D721Med (cell line): ENCODE measurements around the gene OVCA2.

Source experiments
- DNase-seq: peaks from one replicate; pipeline ENCODE4 v3.0.0; 2011; ENCODE audit warnings: low spot score; ENCODE audit not compliant: insufficient read length
- FAIRE-seq: peaks from 2 replicates; lab custom pipeline; 2011; peaks lifted over from hg19 to GRCh38; lab: Jason Lieb, UNC
- TF ChIP-seq, protein P1 (sequence below): IDR thresholded peaks from 2 replicates; pipeline ENCODE4 v1.5.1; 2012; ENCODE audit warnings: mild to moderate bottlenecking, control low read depth; ENCODE audit not compliant: insufficient read depth; ENCODE audit errors: missing control alignments

Gene OVCA2

DNA sequence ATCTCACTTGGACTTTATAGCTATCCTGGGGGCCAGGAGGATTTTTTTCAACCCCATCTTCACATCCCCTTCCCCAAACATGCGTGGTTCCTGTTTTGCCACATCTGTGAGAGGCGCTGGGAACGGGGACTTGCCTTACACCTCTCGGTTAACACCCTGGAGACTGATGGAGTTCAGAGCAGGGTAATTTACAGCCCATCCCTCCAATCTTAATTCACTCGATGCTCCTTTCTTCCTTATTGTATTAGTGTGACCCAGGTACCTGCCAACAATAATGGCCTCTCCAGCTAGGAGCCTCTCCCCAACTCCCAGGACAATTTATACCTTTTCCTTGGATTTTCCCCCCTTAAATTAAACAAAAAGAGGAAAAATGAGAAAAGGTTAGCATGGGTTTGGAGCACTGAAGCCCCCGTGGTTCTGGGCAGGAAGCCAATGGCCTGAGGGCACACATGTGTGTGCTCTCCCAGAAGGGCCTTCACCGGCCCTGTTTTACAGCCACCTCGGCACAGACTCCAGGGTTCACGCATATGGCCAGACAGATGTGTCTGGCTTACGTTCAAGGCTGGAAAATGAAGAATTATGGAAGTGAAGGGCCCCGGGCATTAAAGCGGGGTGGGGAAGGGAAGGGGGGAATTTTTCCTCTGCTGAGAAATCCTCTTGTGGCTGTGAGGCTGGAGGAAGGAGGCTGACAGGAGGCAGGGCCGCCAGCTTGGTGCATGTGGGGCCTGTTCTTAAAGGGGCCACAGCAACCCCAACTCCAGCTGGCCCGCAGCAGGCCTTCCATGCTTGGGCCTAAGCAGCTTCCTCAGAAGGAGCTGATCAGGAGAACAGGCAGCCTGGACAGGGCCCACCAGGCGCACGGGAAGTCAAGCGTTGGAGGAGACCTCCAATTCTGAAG, 34.5 kb downstream of the OVCA2 start:
- TF ChIP-seq, protein P1, sequence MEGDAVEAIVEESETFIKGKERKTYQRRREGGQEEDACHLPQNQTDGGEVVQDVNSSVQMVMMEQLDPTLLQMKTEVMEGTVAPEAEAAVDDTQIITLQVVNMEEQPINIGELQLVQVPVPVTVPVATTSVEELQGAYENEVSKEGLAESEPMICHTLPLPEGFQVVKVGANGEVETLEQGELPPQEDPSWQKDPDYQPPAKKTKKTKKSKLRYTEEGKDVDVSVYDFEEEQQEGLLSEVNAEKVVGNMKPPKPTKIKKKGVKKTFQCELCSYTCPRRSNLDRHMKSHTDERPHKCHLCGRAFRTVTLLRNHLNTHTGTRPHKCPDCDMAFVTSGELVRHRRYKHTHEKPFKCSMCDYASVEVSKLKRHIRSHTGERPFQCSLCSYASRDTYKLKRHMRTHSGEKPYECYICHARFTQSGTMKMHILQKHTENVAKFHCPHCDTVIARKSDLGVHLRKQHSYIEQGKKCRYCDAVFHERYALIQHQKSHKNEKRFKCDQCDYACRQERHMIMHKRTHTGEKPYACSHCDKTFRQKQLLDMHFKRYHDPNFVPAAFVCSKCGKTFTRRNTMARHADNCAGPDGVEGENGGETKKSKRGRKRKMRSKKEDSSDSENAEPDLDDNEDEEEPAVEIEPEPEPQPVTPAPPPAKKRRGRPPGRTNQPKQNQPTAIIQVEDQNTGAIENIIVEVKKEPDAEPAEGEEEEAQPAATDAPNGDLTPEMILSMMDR = no peak
- no peak for DNase-seq
- FAIRE-seq = no peak

DNA sequence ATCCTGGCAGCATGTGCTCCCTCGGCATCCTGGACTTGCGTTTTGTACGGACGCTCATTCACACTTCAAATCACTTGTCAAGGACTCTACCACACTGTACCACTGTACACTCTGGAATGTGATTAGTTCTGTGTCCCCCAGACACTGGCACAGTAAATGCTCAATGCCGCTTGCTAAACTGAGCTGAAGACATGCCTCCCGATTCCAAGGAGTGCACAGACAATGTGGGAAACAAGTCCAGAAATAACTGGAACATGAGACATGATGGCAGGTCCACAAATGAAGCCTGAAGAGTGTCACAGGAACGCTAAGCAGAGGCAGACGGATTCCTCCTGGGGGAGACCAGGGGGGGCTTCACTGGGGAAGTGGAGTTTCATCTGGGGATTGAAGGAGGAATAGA, 35.2 kb downstream of the OVCA2 start:
- TF ChIP-seq, protein P1 = no peak
- DNase-seq = no peak
- no peak for FAIRE-seq

DNA sequence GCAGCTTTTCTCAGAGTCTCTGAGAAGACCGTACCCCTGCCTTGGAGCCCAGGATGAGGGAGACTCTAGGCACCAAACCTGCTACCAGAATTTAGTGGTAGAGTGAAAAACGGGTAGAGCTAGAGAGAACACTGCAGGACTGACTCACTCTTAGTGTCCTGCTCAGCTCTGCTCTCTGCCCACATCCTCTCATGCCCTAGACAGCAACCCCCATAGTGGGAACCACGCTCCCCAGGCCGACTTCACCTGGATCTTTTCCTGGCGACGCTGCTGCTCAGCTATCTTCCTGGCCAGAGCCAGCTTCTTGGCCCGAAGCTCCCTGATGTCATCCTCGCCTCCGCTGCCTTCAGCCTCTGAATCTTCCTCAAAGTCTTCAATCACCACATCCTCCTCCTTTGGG, 39.7 kb downstream of the OVCA2 start:
- TF ChIP-seq, protein P1 = no peak
- DNase-seq (no peak), FAIRE-seq (no peak)

DNA sequence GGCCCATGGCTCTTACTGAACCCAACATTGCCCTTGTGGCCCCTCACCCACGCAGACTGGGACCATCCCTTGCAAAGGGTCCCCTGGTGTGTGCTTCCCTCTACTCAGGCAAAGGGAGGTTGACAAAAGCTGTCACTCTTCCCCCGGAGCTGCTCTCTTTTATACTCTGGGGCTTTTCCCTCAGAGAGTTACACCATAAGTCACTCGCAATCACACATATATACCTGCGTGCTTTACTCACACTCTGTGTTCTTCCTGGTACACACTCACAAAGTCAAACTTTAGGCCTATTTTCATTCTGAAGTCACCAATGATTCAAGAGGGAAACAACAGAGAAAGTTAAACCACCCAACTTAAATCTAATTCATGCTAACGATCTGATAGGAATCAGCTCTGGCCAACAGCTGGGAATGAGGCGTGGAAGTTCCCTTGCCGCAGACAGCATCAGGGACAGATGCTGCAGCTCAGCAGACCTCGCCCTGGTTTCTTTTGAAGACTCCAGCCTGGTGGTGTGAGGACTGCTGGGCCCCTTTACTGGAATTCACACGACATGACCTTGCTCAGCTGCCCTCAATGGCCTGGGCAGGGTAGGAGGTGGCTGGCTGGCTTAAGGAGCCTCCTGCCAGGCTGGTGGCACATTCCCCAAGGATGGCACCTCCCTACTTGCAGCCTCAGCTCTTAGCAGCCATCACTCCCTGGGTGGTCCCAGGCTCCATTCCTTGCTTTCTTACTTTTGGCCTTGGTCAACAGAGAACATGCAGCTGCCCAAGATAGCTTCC, 40.4 kb downstream of the OVCA2 start:
- FAIRE-seq (no peak), DNase-seq (no peak)
- TF ChIP-seq, protein P1 = no peak

DNA sequence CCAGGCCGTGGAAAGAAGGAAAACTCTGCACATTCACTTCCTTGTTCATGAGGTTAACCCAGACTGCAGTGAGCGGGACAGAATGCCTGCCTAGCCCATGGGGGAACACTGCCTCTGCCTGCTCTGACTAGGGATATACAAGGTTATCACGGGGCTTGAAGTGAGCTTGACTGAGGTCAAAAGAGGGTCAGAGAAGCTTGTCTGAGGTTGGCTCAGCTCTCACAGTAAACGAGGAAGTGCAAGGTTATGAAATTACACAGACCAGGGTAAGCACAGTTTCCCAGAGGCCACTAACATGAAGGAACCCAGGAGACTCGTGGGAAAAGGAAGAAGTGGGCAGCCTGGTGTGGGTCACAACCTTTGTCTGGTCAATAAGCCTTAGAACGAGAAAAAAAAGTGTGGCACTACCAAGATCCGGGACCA, 41.8 kb downstream of the OVCA2 start:
- FAIRE-seq = no peak
- TF ChIP-seq, protein P1 = no peak
- DNase-seq = no peak

DNA sequence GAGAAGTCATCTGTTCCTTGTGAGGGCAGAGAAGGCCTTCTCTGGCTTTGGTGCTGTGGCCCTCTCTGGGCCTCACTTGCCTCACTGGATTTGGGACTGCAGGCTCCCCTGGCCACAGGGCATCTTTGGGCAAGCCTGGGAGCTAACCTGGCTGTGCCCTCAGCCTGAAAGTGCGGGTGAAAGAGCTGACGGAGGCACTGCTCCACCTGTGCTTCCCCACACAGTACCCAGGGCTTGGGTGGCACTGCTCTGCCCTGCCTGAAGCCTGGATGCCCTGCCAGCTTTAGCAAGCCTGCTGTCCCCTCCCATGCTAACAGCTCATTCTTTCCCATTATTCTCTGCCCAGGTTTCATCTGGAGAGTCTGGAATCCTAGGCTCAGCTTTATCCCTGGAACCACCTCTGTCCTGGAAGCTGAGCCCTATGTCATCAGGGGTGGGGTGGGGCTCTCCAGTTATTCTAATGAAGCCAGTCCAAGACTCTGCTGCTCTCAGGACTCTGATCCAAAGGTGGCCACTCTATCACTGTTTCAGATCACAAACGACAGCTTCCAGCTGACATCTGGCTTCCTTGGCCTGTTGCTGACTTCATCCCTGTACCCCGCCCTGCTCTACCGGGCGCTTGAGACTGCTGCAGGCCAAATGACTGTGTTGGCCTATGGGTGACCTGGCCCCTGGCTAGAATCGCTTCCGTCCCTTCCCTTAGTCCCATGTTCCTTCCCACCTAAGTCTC, 42.4 kb downstream of the OVCA2 start:
- FAIRE-seq (no peak), DNase-seq (no peak)
- TF ChIP-seq, protein P1 = no peak
